Stomach (tissue), 4 donors: ENCODE data around the gene GPD2.

Experiments
- EP300 ChIP-seq: sonication (generic); formaldehyde crosslinking; IDR thresholded peaks from one replicate; pipeline ENCODE4 v1.6.1; 2017; ENCODE audit warnings: antibody characterized with exemption
- POLR2A ChIP-seq, 4 donors: fragments of 450-650 bp; IDR thresholded peaks; one replicate each; pipeline ENCODE4 v1.6.1; 2016; ENCODE audit warnings: antibody characterized with exemption in 4 of 4, control low read depth in 2 of 4, mild to moderate bottlenecking in 1 of 4, moderate library complexity in 1 of 4
- TF ChIP-seq, protein P1 (sequence below), 7 experiments: fragments of 450-650 bp in 4 of 7; fragments of 200-600 bp in 3 of 7; sonication (generic) in 3 of 7; IDR thresholded peaks; one replicate each; pipeline ENCODE4 v1.5.1; 2016 to 2019; ENCODE audit warnings: antibody characterized with exemption in 7 of 7, control low read depth in 2 of 7, mild to moderate bottlenecking in 1 of 7

DNA sequence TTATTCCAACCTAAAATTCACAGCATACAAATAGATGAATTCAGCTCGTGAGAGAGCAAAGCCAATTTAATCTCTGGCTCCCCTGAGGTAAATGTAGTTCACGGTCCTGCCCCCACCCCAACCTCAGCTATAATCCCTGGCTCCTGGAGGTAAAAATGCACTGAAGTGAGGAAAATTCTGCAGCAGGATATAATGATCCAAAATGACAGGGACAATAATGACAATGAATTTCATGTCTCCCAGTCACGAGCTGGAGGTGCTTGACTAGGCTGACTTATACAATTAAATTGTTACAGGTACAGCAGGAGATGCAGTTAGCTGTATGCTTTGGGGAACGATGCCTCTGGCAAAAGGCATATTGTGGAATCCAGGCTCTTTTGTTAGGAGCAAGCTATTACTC is 82.0 kb downstream of the GPD2 start:
- TF ChIP-seq, protein P1, sequence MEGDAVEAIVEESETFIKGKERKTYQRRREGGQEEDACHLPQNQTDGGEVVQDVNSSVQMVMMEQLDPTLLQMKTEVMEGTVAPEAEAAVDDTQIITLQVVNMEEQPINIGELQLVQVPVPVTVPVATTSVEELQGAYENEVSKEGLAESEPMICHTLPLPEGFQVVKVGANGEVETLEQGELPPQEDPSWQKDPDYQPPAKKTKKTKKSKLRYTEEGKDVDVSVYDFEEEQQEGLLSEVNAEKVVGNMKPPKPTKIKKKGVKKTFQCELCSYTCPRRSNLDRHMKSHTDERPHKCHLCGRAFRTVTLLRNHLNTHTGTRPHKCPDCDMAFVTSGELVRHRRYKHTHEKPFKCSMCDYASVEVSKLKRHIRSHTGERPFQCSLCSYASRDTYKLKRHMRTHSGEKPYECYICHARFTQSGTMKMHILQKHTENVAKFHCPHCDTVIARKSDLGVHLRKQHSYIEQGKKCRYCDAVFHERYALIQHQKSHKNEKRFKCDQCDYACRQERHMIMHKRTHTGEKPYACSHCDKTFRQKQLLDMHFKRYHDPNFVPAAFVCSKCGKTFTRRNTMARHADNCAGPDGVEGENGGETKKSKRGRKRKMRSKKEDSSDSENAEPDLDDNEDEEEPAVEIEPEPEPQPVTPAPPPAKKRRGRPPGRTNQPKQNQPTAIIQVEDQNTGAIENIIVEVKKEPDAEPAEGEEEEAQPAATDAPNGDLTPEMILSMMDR (IDR thresholded peaks at IDR 0.05) = no peak
- TF ChIP-seq POLR2A (IDR thresholded peaks at IDR 0.05) (no peak), EP300 (no peak)
